Measurements from ENCODE around the gene SHKBP1.

- TF ChIP-seq EZH2 (IDR thresholded peaks at IDR 0.05; ENCODE audit: insufficient read depth, poor library complexity, severe bottlenecking) (no peak), EZH2phosphoT487 (IDR thresholded peaks at IDR 0.05; ENCODE audit: insufficient read depth, low read depth) (no peak)
These were observed 20.1 kb downstream of the SHKBP1 start for GRCh38 chr19:40596608-40597328.

All from GM23248 (cell line).